ENCODE results near the gene MED6. TPM values are rescaled to one million over a fixed set of nuclear protein-coding genes. Genes with fewer than 3 reads are reported as not detected.
A peak's percentile ranks its signal among the peaks of the same experiment; 100 is the strongest.

Gene MED6
- total RNA-seq, 3 donors from 2014 or later (not counting 1 experiment from before 2014, with no cell fraction given), result 92.0 to 104 (median 102) TPM

DNA sequence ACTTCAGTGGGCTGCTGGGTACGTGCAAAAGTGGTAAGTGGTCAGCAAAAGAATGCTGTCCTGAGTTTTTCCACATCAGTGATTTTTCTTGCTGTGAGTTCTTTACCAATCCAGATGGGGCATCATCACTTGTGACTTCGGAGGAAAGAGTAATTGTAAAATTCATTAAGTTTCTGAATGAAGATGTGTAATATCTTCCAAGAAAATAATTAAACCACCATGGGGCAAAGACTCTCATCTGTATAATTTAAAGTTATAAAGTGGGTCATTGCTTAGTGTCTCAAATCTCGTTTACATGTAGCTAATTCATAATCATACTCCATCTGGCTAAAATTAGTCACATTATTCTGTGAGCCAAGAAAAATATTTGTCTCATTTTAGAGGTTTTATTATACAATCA is 10.8 kb upstream of the MED6 start:
- Histone ChIP-seq H3K9me3 (ENCODE audit: control insufficient read depth, insufficient read depth, low read length) (no peaks in the 10 kb centered on the region), H3K4me1 (ENCODE audit: control insufficient read depth, insufficient read depth, low read length) (no peaks in the 10 kb centered on the region), H3K36me3 (ENCODE audit: control insufficient read depth, insufficient read depth, low read length) (no peaks in the 10 kb centered on the region), H3K4me3 (ENCODE audit: low read length) (no peak overlapping the region), H3K27ac (ENCODE audit: low read length) (no peak overlapping the region), H3K27me3 (ENCODE audit: control insufficient read depth, insufficient read depth, low read length) (peaks cover 5% of the 10 kb centered on the region)
- ATAC-seq (no peak), DNase-seq (no peak)
- 89% methylated on average over 1 of the region's 3 CpGs for WGBS (ENCODE audit: insufficient coverage)
- Mint-ChIP-seq H3K4me3 (no peak overlapping the region), H3K27ac (no peak overlapping the region), H3K36me3 (no peaks in the 10 kb centered on the region), H3K9me3 (no peaks in the 10 kb centered on the region), H3K4me1 (no peaks in the 10 kb centered on the region), H3K27me3 (ENCODE audit: low read depth in 2 of 2) (peaks cover 9 to 20% of the 10 kb centered on the region in 2 donors)
- TF ChIP-seq, protein P1, sequence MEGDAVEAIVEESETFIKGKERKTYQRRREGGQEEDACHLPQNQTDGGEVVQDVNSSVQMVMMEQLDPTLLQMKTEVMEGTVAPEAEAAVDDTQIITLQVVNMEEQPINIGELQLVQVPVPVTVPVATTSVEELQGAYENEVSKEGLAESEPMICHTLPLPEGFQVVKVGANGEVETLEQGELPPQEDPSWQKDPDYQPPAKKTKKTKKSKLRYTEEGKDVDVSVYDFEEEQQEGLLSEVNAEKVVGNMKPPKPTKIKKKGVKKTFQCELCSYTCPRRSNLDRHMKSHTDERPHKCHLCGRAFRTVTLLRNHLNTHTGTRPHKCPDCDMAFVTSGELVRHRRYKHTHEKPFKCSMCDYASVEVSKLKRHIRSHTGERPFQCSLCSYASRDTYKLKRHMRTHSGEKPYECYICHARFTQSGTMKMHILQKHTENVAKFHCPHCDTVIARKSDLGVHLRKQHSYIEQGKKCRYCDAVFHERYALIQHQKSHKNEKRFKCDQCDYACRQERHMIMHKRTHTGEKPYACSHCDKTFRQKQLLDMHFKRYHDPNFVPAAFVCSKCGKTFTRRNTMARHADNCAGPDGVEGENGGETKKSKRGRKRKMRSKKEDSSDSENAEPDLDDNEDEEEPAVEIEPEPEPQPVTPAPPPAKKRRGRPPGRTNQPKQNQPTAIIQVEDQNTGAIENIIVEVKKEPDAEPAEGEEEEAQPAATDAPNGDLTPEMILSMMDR (IDR thresholded peaks at IDR 0.05), result no peak
- intact Hi-C loops (cut with micrococcal nuclease), result no loop called here

DNA sequence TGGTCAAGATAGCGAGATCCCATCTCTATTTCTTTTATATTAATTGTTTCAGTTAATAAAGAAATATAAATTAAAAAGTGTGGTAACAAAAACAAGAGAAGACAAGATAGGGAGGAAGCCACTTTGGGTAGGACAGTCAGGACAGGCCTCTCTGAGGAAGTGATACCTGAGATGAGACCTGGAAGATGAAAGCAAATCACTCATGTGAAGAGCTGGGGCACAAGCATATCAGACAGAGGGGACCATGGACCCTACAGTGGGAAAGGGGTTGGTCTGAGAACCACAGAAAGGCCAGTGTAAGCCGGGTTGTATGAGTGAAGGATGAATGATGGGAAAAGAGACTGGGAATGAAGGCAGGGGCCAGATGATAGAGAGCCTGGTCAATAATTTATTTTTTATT is 1.8 kb upstream of the MED6 start:
- ATAC-seq (no peak), DNase-seq (no peak)
- H3K27me3 Mint-ChIP-seq (ENCODE audit: low read depth in 2 of 2), result peaks cover 14 to 18% of the 10 kb centered on the region in 2 donors
- no peak overlapping the region for H3K27ac Mint-ChIP-seq
- Histone ChIP-seq H3K27ac (ENCODE audit: low read length) (no peak overlapping the region), H3K9me3 (ENCODE audit: control insufficient read depth, insufficient read depth, low read length) (no peaks in the 10 kb centered on the region), H3K36me3 (ENCODE audit: control insufficient read depth, insufficient read depth, low read length) (no peaks in the 10 kb centered on the region), H3K4me1 (ENCODE audit: control insufficient read depth, insufficient read depth, low read length) (peaks cover 8% of the 10 kb centered on the region), H3K27me3 (ENCODE audit: control insufficient read depth, insufficient read depth, low read length) (no peaks in the 10 kb centered on the region), H3K4me3 (ENCODE audit: low read length) (no peak overlapping the region)
- no peaks in the 10 kb centered on the region for H3K9me3 Mint-ChIP-seq
- H3K36me3 Mint-ChIP-seq, result no peaks in the 10 kb centered on the region
- H3K4me1 Mint-ChIP-seq, result peaks cover 25 to 34% of the 10 kb centered on the region in 2 donors
- TF ChIP-seq, protein P1 (IDR thresholded peaks at IDR 0.05), result no peak
- peak overlapping the region; percentile 35 for H3K4me3 Mint-ChIP-seq
- WGBS (ENCODE audit: insufficient coverage), result 73% methylated on average over 1 of the region's 2 CpGs
- intact Hi-C loops (cut with micrococcal nuclease), result no loop called here

- Mint-ChIP-seq H3K9me3 (no peaks in the 10 kb centered on the region), H3K27ac (peak overlapping the region; percentile 95 to 98), H3K36me3 (no peaks in the 10 kb centered on the region), H3K4me1 (peaks cover 26 to 34% of the 10 kb centered on the region in 2 donors), H3K4me3 (peak overlapping the region; percentile 100), H3K27me3 (ENCODE audit: low read depth in 2 of 2) (peaks cover 5 to 10% of the 10 kb centered on the region in 2 donors)
- Histone ChIP-seq H3K4me1 (ENCODE audit: control insufficient read depth, insufficient read depth, low read length) (peaks cover 8% of the 10 kb centered on the region), H3K27ac (ENCODE audit: low read length) (peak overlapping the region; percentile 23), H3K36me3 (ENCODE audit: control insufficient read depth, insufficient read depth, low read length) (peaks cover 4% of the 10 kb centered on the region), H3K4me3 (ENCODE audit: low read length) (peak overlapping the region; percentile 42), H3K9me3 (ENCODE audit: control insufficient read depth, insufficient read depth, low read length) (no peaks in the 10 kb centered on the region), H3K27me3 (ENCODE audit: control insufficient read depth, insufficient read depth, low read length) (no peaks in the 10 kb centered on the region)
- TF ChIP-seq, protein P1 (IDR thresholded peaks at IDR 0.05), result no peak
- intact Hi-C loops (cut with micrococcal nuclease), result no loop called here
- DNase-seq (no peak), ATAC-seq (no peak)
- 89% methylated on average over 2 of the region's 3 CpGs for WGBS (ENCODE audit: insufficient coverage)
These were observed 707 bp upstream of the MED6 start for GRCh38 chr14:70601162-70601561.

DNA sequence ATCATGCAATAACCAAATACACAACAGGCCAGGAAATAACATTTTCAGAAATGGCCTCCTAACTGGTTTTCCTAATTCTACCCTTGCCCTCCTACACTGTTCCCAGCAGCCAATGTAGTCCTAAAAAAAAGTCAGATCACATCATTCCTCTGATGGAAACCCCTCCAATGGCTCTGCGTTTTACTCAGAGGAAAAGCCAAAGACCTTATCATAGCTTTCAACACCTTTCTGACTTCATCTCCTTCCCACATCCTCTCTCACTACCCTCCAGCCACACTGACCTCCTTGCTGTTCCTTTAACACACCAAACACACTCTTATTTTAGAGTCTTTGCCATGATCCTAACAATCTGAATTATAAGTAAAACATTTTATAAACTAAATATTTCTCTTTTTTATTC is 1.1 kb downstream of the MED6 start:
- H3K4me1 ChIP-seq (ENCODE audit: control insufficient read depth, insufficient read depth, low read length), result peaks cover 8% of the 10 kb centered on the region
- intact Hi-C loops (cut with micrococcal nuclease), result no loop called here
- 24% methylated on average over 1 of the region's 1 CpG for WGBS (ENCODE audit: insufficient coverage)
- H3K27me3 ChIP-seq (ENCODE audit: control insufficient read depth, insufficient read depth, low read length), result no peaks in the 10 kb centered on the region
- H3K4me3 ChIP-seq (ENCODE audit: low read length), result no peak overlapping the region
- TF ChIP-seq, protein P1 (IDR thresholded peaks at IDR 0.05), result no peak
- DNase-seq (no peak), ATAC-seq (no peak)
- H3K36me3 ChIP-seq (ENCODE audit: control insufficient read depth, insufficient read depth, low read length), result peaks cover 22% of the 10 kb centered on the region
- Mint-ChIP-seq H3K9me3 (no peaks in the 10 kb centered on the region), H3K4me1 (peaks cover 26 to 34% of the 10 kb centered on the region in 2 donors), H3K36me3 (no peaks in the 10 kb centered on the region), H3K27ac (peak overlapping the region; percentile 95 to 98), H3K4me3 (peak overlapping the region; percentile 100), H3K27me3 (ENCODE audit: low read depth in 2 of 2) (peaks cover 0 to 7% of the 10 kb centered on the region in 2 donors)
- H3K27ac ChIP-seq (ENCODE audit: low read length), result no peak overlapping the region
- H3K9me3 ChIP-seq (ENCODE audit: control insufficient read depth, insufficient read depth, low read length), result no peaks in the 10 kb centered on the region
